ENCODE measurements around the gene NEO1.

- TF ChIP-seq CTCF (IDR thresholded peaks at IDR 0.05; ENCODE audit: poor library complexity) (no peak), EZH2 (IDR thresholded peaks at IDR 0.05; ENCODE audit: borderline replicate concordance) (no peak), EZH2phosphoT487 (IDR thresholded peaks at IDR 0.05; ENCODE audit: low read depth, severe bottlenecking, unreplicated experiment) (no peak)
Measured at GRCh38 chr15:73175382-73175781, 123.1 kb downstream of the NEO1 start.

Data from hepatocyte (in vitro differentiated cells).